ENCODE data around the gene PCSK6. TPM values are rescaled to one million over a fixed set of nuclear protein-coding genes. Genes with fewer than 3 reads are reported as not detected.

The PCSK6 gene
- total and polyA plus RNA-seq, 2 donors from 2014 or later = 3.8 to 7.3 TPM

- no peaks in the 10 kb centered on the region for H3K36me3 ChIP-seq (ENCODE audit: control insufficient read depth in 2 of 3, insufficient read depth in 3 of 3, low read length in 3 of 3)
- peaks cover 0 to 5% (median 4%) of the 10 kb centered on the region in 3 donors for H3K4me1 ChIP-seq (ENCODE audit: control insufficient read depth in 2 of 3, insufficient read depth in 2 of 3, low read depth in 1 of 3, low read length in 3 of 3)
- H3K4me3 ChIP-seq (ENCODE audit: low read length in 3 of 3) = no peak overlapping the region
- intact Hi-C loops (cut with DNase I) = no loop called here
- H3K9ac ChIP-seq (ENCODE audit: low read length in 3 of 3) = no peak overlapping the region
- FAIRE-seq = no peak
- no peak for TF ChIP-seq CTCF (IDR thresholded peaks at IDR 0.05; ENCODE audit: borderline replicate concordance, extremely low read depth, insufficient read depth)
- H3K27ac ChIP-seq (ENCODE audit: low read depth in 2 of 2, low read length in 2 of 2) = no peak overlapping the region
- DNase-seq = peak in 1 of 5 donors; percentile 44
- H3K9me3 ChIP-seq (ENCODE audit: control insufficient read depth in 2 of 3, insufficient read depth in 1 of 3, low read length in 3 of 3) = no peaks in the 10 kb centered on the region
- H3K27me3 ChIP-seq (ENCODE audit: control insufficient read depth, insufficient read depth, low read length) = no peaks in the 10 kb centered on the region
These were observed 39.8 kb downstream of the PCSK6 start for GRCh38 chr15:101449471-101450402.

GRCh38 chr15:101448336-101448735, 41.2 kb downstream of the PCSK6 start:
- no peak overlapping the region for H3K4me3 ChIP-seq (ENCODE audit: low read length in 3 of 3)
- no peak overlapping the region for H3K27ac ChIP-seq (ENCODE audit: low read depth in 2 of 2, low read length in 2 of 2)
- peaks cover 0 to 4% (median 2%) of the 10 kb centered on the region in 3 donors for H3K4me1 ChIP-seq (ENCODE audit: control insufficient read depth in 2 of 3, insufficient read depth in 2 of 3, low read depth in 1 of 3, low read length in 3 of 3)
- no peaks in the 10 kb centered on the region for H3K27me3 ChIP-seq (ENCODE audit: control insufficient read depth, insufficient read depth, low read length)
- H3K36me3 ChIP-seq (ENCODE audit: control insufficient read depth in 2 of 3, insufficient read depth in 3 of 3, low read length in 3 of 3) = no peaks in the 10 kb centered on the region
- no peaks in the 10 kb centered on the region for H3K9me3 ChIP-seq (ENCODE audit: control insufficient read depth in 2 of 3, insufficient read depth in 1 of 3, low read length in 3 of 3)
- no peak overlapping the region for H3K9ac ChIP-seq (ENCODE audit: low read length in 3 of 3)
- DNase-seq = no peak
- FAIRE-seq = no peak
- intact Hi-C loops (cut with DNase I) = no loop called here
- TF ChIP-seq CTCF (IDR thresholded peaks at IDR 0.05; ENCODE audit: borderline replicate concordance, extremely low read depth, insufficient read depth) = no peak

- H3K9ac ChIP-seq (ENCODE audit: low read length in 3 of 3) = no peak overlapping the region
- H3K4me3 ChIP-seq (ENCODE audit: low read length in 3 of 3) = no peak overlapping the region
- no peaks in the 10 kb centered on the region for H3K27me3 ChIP-seq (ENCODE audit: control insufficient read depth, insufficient read depth, low read length)
- no peak overlapping the region for H3K27ac ChIP-seq (ENCODE audit: low read depth in 2 of 2, low read length in 2 of 2)
- H3K4me1 ChIP-seq (ENCODE audit: control insufficient read depth in 2 of 3, insufficient read depth in 2 of 3, low read depth in 1 of 3, low read length in 3 of 3) = peaks cover 0 to 4% (median 2%) of the 10 kb centered on the region in 3 donors
- intact Hi-C loops (cut with DNase I) = no loop called here
- no peaks in the 10 kb centered on the region for H3K36me3 ChIP-seq (ENCODE audit: control insufficient read depth in 2 of 3, insufficient read depth in 3 of 3, low read length in 3 of 3)
- peak in 1 of 5 donors; percentile 52 for DNase-seq
- no peak for FAIRE-seq
- TF ChIP-seq CTCF (IDR thresholded peaks at IDR 0.05; ENCODE audit: borderline replicate concordance, extremely low read depth, insufficient read depth) = no peak
- H3K9me3 ChIP-seq (ENCODE audit: control insufficient read depth in 2 of 3, insufficient read depth in 1 of 3, low read length in 3 of 3) = no peaks in the 10 kb centered on the region
These were observed 41.9 kb downstream of the PCSK6 start for GRCh38 chr15:101447561-101448071.
